ENCODE data around the gene LACTBL1.
"Not testable (repeated sequence)": the region's sequence is repeated elsewhere in the genome, so short reads cannot be mapped to it uniquely, and the experiment has no call there.

Gene LACTBL1

DNA sequence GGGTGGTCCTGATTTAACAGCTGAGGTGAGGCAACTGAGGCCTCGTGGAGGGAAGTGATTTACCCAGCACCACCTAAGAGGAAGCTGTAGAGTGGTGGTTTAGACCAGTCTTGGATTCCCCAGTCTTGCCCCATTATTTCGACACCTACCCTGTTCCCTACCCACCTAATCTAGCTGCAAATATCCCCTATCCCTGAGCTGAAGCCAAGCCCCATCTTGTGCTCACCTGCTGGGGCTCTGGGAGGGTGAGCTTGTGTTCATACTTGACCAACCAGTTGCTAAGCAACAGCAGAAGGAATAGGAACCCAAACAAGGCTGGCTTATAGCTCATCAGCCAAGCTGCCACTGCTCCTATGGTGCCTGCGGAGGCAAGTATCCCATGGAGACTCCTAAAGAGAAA, 41.0 kb upstream of the LACTBL1 start:
- H3K9ac ChIP-seq (ENCODE audit: low read length) = no peak overlapping the region
- no peak overlapping the region for H3K4me3 ChIP-seq (ENCODE audit: low read depth, low read length, poor library complexity, severe bottlenecking)
- H3K9me3 ChIP-seq (ENCODE audit: low read length) = no peaks in the 10 kb centered on the region
- H3F3A ChIP-seq (ENCODE audit: insufficient read depth, low read length) = no peaks in the 10 kb centered on the region
- H4K20me1 ChIP-seq (ENCODE audit: insufficient read depth, low read length) = no peaks in the 10 kb centered on the region
- no peaks in the 10 kb centered on the region for H3K79me2 ChIP-seq (ENCODE audit: insufficient read depth, low read length)
- H3K27me3 ChIP-seq (ENCODE audit: insufficient read depth, low read length) = no peaks in the 10 kb centered on the region; the same call in 1 of the 2 replicates
- H3K27ac ChIP-seq (ENCODE audit: low read depth, low read length, poor library complexity, severe bottlenecking) = no peak overlapping the region
- no peak overlapping the region for H2AFZ ChIP-seq (ENCODE audit: low read length)
- no peaks in the 10 kb centered on the region for H3K36me3 ChIP-seq (ENCODE audit: insufficient read depth, low read length)
- TF ChIP-seq EZH2 (IDR thresholded peaks at IDR 0.05; ENCODE audit: borderline replicate concordance, low read length) = no peak
- TF ChIP-seq, protein P1, sequence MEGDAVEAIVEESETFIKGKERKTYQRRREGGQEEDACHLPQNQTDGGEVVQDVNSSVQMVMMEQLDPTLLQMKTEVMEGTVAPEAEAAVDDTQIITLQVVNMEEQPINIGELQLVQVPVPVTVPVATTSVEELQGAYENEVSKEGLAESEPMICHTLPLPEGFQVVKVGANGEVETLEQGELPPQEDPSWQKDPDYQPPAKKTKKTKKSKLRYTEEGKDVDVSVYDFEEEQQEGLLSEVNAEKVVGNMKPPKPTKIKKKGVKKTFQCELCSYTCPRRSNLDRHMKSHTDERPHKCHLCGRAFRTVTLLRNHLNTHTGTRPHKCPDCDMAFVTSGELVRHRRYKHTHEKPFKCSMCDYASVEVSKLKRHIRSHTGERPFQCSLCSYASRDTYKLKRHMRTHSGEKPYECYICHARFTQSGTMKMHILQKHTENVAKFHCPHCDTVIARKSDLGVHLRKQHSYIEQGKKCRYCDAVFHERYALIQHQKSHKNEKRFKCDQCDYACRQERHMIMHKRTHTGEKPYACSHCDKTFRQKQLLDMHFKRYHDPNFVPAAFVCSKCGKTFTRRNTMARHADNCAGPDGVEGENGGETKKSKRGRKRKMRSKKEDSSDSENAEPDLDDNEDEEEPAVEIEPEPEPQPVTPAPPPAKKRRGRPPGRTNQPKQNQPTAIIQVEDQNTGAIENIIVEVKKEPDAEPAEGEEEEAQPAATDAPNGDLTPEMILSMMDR (IDR thresholded peaks at IDR 0.05; ENCODE audit: low read length) = no peak
- H3K4me1 ChIP-seq (ENCODE audit: insufficient read depth, low read length, severe bottlenecking) = peaks cover 10% of the 10 kb centered on the region
- no peaks in the 10 kb centered on the region for H3K9me2 ChIP-seq (ENCODE audit: low read depth, low read length)
- no peak overlapping the region for H3K4me2 ChIP-seq (ENCODE audit: low read length)

DNA sequence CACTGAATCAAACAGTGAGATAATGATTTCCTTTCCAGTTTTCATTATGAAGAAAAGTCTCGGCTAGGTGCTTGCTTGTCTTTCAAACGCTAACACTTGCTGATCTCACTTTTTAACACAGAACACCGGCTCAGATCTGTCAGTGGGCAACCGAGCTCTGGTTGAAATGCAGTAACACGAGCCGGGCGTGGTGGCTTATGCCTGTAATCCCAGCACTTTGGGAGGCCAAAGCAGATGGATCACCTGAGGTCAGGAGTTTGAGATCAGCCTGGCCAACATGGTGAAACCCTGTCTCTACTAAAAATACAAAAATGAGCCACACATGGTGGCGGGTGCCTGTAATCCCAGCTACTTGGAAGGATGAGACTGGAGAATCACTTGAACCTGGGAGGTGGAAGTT, 37.4 kb upstream of the LACTBL1 start:
- not testable (repeated sequence) for H2AFZ ChIP-seq (ENCODE audit: low read length); H3K9me3 ChIP-seq (ENCODE audit: low read length); H4K20me1 ChIP-seq (ENCODE audit: insufficient read depth, low read length); H3K4me1 ChIP-seq (ENCODE audit: insufficient read depth, low read length, severe bottlenecking); H3K27me3 ChIP-seq (ENCODE audit: insufficient read depth, low read length); H3F3A ChIP-seq (ENCODE audit: insufficient read depth, low read length); H3K36me3 ChIP-seq (ENCODE audit: insufficient read depth, low read length); H3K9ac ChIP-seq (ENCODE audit: low read length); H3K4me3 ChIP-seq (ENCODE audit: low read depth, low read length, poor library complexity, severe bottlenecking); H3K4me2 ChIP-seq (ENCODE audit: low read length); H3K9me2 ChIP-seq (ENCODE audit: low read depth, low read length); H3K27ac ChIP-seq (ENCODE audit: low read depth, low read length, poor library complexity, severe bottlenecking); H3K79me2 ChIP-seq (ENCODE audit: insufficient read depth, low read length)

DNA sequence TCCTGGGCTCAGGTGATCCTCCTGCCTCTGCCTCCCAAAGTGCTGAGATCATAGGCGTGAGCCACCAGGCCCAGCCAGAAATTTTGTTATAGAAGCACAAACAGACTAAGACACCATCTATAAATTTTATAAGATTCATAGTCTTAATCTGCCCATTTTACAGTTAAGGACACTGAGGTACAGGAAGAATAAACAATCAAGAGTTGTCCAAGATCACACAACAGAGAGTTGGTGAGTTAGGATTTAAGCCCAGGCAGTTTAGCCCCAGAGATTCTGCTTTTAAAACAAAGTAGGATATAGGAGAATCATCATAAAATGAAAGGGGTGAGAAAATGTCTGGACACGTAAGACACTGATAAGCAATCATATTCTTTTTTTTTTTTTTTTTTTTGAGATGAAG, 36.2 kb upstream of the LACTBL1 start:
- Histone ChIP-seq H3K4me3 (ENCODE audit: low read depth, low read length, poor library complexity, severe bottlenecking) (no peak overlapping the region), H3K9me3 (ENCODE audit: low read length) (no peaks in the 10 kb centered on the region), H3K9me2 (ENCODE audit: low read depth, low read length) (no peaks in the 10 kb centered on the region), H3K4me1 (ENCODE audit: insufficient read depth, low read length, severe bottlenecking) (peaks cover 6% of the 10 kb centered on the region), H3K4me2 (ENCODE audit: low read length) (no peak overlapping the region), H3K79me2 (ENCODE audit: insufficient read depth, low read length) (no peaks in the 10 kb centered on the region), H4K20me1 (ENCODE audit: insufficient read depth, low read length) (no peaks in the 10 kb centered on the region), H3K9ac (ENCODE audit: low read length) (no peak overlapping the region), H3K36me3 (ENCODE audit: insufficient read depth, low read length) (no peaks in the 10 kb centered on the region), H3F3A (ENCODE audit: insufficient read depth, low read length) (no peaks in the 10 kb centered on the region), H3K27me3 (ENCODE audit: insufficient read depth, low read length) (no peaks in the 10 kb centered on the region; the same call in 1 of the 2 replicates), H2AFZ (ENCODE audit: low read length) (no peak overlapping the region), H3K27ac (ENCODE audit: low read depth, low read length, poor library complexity, severe bottlenecking) (no peak overlapping the region)
- no peak for TF ChIP-seq EZH2 (IDR thresholded peaks at IDR 0.05; ENCODE audit: borderline replicate concordance, low read length)
- TF ChIP-seq, protein P1 (IDR thresholded peaks at IDR 0.05; ENCODE audit: low read length) = no peak

DNA sequence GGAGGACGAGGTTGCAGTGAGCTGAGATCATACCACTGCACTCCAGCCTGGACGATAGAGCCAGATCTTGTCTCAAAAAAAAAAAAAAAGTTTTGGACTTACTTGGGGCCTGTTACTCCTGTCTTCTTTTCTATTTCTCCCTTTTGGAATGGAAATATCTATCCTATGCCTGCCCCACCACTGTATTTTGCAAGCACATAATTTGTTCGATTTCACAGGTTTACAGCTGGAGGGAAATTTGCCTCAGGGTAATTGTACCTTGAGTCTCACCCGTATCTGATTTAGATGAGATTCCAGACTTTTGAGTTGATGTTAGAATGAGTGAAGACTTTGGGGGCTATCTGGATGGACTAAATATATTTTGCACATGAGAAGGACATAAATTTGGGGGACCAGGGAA, 34.4 kb upstream of the LACTBL1 start:
- H3K4me3 ChIP-seq (ENCODE audit: low read depth, low read length, poor library complexity, severe bottlenecking) = no peak overlapping the region
- TF ChIP-seq EZH2 (IDR thresholded peaks at IDR 0.05; ENCODE audit: borderline replicate concordance, low read length) = no peak
- TF ChIP-seq, protein P1 (IDR thresholded peaks at IDR 0.05; ENCODE audit: low read length) = no peak
- H3K27me3 ChIP-seq (ENCODE audit: insufficient read depth, low read length) = peaks cover 7% of the 10 kb centered on the region; the same call in 1 of the 2 replicates
- H3K9me3 ChIP-seq (ENCODE audit: low read length) = no peaks in the 10 kb centered on the region
- no peaks in the 10 kb centered on the region for H3K9me2 ChIP-seq (ENCODE audit: low read depth, low read length)
- no peaks in the 10 kb centered on the region for H3K79me2 ChIP-seq (ENCODE audit: insufficient read depth, low read length)
- no peaks in the 10 kb centered on the region for H4K20me1 ChIP-seq (ENCODE audit: insufficient read depth, low read length)
- H3K4me2 ChIP-seq (ENCODE audit: low read length) = no peak overlapping the region
- no peaks in the 10 kb centered on the region for H3K4me1 ChIP-seq (ENCODE audit: insufficient read depth, low read length, severe bottlenecking)
- H3K27ac ChIP-seq (ENCODE audit: low read depth, low read length, poor library complexity, severe bottlenecking) = no peak overlapping the region
- H3F3A ChIP-seq (ENCODE audit: insufficient read depth, low read length) = no peaks in the 10 kb centered on the region
- H2AFZ ChIP-seq (ENCODE audit: low read length) = no peak overlapping the region
- no peak overlapping the region for H3K9ac ChIP-seq (ENCODE audit: low read length)
- H3K36me3 ChIP-seq (ENCODE audit: insufficient read depth, low read length) = no peaks in the 10 kb centered on the region

DNA sequence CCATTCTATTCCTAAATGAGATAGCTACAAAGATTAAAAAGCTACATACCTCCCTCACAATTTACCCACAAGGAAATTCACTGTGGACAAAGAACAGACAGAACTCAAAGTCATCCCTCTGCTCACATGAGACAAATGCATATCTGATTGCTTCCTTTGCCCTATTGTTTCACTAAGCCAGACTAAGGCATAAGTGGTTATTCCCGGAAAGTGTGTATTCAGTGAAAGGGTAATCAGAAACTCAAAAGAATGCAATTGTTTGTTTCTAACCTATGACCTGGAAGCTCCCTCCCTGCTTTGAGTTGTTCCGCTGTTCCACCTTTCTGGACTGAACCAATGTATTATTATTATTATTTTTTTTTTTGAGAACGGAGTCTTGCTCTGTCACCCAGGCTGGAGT, 32.1 kb upstream of the LACTBL1 start:
- not testable (repeated sequence) for H3K36me3 ChIP-seq (ENCODE audit: insufficient read depth, low read length); H2AFZ ChIP-seq (ENCODE audit: low read length); H3F3A ChIP-seq (ENCODE audit: insufficient read depth, low read length); H3K4me2 ChIP-seq (ENCODE audit: low read length); H3K9ac ChIP-seq (ENCODE audit: low read length); H3K79me2 ChIP-seq (ENCODE audit: insufficient read depth, low read length); H3K27me3 ChIP-seq (ENCODE audit: insufficient read depth, low read length); H3K4me1 ChIP-seq (ENCODE audit: insufficient read depth, low read length, severe bottlenecking); H3K27ac ChIP-seq (ENCODE audit: low read depth, low read length, poor library complexity, severe bottlenecking); H4K20me1 ChIP-seq (ENCODE audit: insufficient read depth, low read length); H3K9me2 ChIP-seq (ENCODE audit: low read depth, low read length); H3K9me3 ChIP-seq (ENCODE audit: low read length); H3K4me3 ChIP-seq (ENCODE audit: low read depth, low read length, poor library complexity, severe bottlenecking)

Data from OCI-LY1 (cell line).